Fibroblast of the aortic adventitia (primary cell): ENCODE results near the gene ADAMTS20. TPM values are rescaled to one million over a fixed set of nuclear protein-coding genes. Genes with fewer than 3 reads are reported as not detected.

Experiments
- DNase-seq: peaks from one replicate; pipeline ENCODE4 v3.0.0-alpha.2; 2010; ENCODE audit warnings: low read depth
- H3K4me3 ChIP-seq: 2 replicates; pipeline ENCODE4 v1.5.1; 2011; ENCODE audit warnings: low read depth, mild to moderate bottlenecking, control low read depth, low read length, moderate library complexity
- total RNA-seq: library from RNA; depleted of rRNA; stranded (reverse); fragments of >200 nt; gene quantifications from 2 replicates; pipeline ENCODE4 v1.2.3, GENCODE V29; 2012; ENCODE audit warnings: low replicate concordance
- TF ChIP-seq, protein P1 (sequence below): IDR thresholded peaks from 2 replicates; pipeline ENCODE4 v1.5.1; 2011; ENCODE audit warnings: mild to moderate bottlenecking, low read length, control low read depth, inconsistent platforms; ENCODE audit not compliant: insufficient read depth

ADAMTS20 gene
- total RNA-seq, 1 donor: not detected

DNA sequence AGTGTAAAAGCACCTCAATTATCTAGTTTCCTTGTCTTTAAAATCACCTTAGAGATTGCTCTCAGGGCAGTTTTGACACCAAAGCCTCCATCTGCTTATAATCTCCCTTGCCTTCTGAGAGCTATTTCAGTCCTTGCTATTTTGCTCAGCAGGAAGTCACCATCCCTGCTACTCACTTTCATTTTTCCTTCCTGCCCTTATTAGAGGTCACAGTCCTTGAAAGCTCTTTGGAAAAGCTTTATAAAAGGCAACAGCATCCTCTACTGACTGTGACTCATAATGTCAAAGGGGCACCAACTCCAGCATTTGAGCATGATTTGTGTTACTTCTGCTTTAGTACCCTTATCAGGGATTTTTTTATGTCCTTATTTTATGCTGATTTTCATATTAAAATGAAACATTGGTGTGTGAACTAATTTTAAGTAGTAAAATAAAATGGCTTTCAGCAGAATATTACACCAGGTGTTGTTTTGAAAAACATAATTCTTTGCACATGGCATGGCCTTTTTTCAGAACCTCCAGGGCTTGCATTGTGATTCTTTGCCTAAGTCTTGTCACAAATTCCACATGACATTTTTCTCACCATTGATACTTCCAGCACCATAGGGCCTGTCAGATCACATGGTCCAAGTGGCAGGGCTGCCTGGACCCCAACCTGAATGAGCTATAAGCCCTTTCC lies 213.0 kb downstream of the ADAMTS20 start:
- peak; percentile 78 for DNase-seq
- H3K4me3 ChIP-seq: no peak overlapping the region
- TF ChIP-seq, protein P1, sequence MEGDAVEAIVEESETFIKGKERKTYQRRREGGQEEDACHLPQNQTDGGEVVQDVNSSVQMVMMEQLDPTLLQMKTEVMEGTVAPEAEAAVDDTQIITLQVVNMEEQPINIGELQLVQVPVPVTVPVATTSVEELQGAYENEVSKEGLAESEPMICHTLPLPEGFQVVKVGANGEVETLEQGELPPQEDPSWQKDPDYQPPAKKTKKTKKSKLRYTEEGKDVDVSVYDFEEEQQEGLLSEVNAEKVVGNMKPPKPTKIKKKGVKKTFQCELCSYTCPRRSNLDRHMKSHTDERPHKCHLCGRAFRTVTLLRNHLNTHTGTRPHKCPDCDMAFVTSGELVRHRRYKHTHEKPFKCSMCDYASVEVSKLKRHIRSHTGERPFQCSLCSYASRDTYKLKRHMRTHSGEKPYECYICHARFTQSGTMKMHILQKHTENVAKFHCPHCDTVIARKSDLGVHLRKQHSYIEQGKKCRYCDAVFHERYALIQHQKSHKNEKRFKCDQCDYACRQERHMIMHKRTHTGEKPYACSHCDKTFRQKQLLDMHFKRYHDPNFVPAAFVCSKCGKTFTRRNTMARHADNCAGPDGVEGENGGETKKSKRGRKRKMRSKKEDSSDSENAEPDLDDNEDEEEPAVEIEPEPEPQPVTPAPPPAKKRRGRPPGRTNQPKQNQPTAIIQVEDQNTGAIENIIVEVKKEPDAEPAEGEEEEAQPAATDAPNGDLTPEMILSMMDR: peak; percentile 51

DNA sequence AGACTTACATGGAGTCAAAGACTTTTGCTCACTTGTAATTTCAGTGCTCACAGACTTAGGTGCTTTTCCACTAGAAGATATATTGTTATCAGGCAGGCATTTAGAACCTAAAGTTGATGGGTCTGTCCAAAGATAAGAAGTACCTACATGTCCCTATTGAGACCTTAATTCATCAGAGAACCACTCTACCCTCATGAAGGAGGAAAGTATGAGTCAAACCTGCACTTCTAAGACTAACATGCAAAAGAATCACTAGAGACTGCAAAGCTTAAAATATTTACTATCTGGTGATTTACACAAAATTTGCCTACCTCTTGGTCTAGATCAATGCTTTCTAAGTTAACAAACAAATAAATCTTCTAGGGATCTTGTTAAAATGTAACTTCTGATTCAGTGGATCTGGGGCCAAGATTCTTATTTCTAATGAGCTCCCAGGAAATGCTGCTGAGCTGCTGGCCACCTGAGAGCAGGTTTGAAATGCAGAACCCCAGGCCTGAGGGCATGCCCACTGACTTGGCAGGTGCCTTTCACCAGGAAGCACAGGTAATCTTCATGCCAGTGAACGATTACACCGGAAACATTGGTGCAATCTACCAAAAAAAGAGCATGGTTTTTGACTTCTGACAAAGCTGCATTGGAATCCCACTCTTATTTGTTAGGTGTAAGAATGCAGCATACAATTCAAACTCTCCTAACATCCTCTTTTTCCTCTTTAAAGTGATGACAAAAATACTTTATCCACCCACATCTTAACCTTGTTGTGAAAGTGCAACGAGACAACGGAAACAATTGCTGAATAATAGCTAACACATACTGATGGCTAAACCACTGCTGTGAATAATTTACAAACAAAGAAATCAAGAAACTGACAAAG lies 214.2 kb downstream of the ADAMTS20 start:
- TF ChIP-seq, protein P1: no peak
- no peak for DNase-seq
- H3K4me3 ChIP-seq: no peak overlapping the region

DNA sequence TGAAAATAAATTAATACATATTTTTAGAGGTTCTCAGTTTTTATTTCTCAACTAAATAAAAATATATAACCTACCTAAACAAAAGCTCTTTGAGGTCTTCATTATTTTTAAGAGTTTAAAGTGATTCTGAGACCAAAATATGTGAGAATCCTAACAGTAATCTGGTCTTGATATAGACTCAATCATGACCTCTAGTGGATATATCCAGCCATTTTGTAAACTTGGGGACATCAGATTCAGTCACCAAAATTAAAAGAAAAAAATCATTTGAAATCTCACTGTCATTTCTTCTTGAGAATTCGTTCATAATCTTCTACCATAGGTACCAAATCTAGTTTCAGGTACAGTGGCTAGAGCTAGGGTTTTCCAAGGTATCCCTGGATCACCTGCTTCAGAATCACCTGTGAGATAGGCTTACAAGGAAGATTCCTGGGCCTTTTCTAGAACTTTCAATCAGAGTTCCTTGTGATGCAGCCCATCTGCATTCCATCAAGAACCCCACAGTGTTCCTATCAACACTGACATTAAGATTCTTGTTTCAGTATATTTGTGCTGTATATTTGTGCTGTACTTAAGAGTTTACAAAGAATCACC lies 214.9 kb downstream of the ADAMTS20 start:
- TF ChIP-seq, protein P1: peak; percentile 58

DNA sequence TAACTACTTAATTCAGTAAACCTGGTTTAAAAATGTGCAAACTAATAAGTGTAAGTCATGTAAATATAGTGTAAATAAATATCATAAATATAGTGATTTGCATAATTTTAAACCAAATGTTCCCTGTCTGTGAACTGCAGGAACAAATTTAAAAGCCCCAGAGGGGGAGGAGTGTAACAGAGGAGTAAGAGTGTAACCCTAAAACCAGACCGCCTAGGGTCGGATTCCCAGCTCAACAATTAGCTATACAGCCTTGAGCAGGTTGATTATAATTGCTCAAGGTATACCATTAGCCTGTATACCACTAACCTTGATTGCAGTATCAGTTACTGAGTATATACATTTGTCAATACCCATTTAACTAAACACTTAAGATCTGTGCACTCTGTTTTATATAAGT lies 218.4 kb downstream of the ADAMTS20 start:
- H3K4me3 ChIP-seq: no peak overlapping the region
- no peak for DNase-seq
- TF ChIP-seq, protein P1: no peak

More for the DNA sequence above, 214.9 kb downstream of the ADAMTS20 start:
- DNase-seq: peak; percentile 70
- no peak overlapping the region for H3K4me3 ChIP-seq

DNA sequence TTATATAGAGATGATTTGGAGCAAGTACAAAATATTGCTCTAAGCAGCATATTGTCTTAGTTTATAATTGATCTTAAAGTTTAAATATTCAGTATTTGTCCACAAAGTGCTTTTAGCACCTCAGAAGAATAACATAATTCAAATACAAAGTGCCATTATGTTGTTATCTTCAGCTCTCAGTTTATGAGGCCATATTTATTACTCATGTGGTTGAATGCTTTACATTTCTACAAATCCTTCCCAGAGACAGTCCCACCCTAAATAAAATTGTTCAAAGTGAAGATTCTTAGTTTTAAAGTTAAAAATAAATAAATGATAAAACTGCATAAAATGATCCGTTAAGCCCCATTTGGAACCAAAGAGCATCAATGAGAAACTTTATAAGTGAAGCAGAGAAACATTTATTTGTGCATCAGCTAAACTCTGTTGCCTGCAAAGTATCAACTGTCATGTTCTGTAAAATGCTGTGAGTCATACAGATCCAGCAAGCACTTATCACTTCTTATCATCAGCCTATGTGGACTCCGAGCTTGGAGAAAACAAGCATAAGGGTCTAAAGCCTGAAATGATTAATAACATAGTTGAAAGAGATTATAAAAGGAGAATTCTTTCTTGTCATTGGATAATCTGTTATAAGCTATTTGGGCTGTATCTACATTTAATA lies 218.9 kb downstream of the ADAMTS20 start:
- peak; percentile 93 for DNase-seq
- TF ChIP-seq, protein P1: no peak
- no peak overlapping the region for H3K4me3 ChIP-seq

DNA sequence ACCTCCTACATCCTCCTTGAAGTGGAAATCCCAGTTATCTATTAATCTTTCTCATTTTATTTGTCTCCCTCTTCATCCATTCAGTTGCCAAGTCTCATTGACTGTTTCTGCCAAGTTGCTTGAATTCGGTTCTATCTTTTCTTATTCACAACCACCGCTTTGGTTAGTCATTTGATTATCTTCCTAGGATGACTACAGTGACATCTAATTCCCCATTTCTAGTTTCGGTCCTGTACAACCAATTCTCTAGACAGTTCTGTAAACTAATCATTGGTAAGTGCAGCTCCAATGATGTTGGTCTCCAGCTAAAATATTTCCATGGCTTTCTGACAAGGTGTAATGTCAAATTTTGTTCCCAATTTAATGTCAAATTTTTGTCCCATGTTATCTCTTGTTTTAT lies 220.1 kb downstream of the ADAMTS20 start:
- TF ChIP-seq, protein P1: no peak
- no peak overlapping the region for H3K4me3 ChIP-seq
- DNase-seq: no peak
